ENCODE results near the gene XRCC3.

The XRCC3 gene

GRCh38 chr14:103762036-103762435 lies 46.8 kb upstream of the XRCC3 start (continued):
- TF ChIP-seq ZXDB (tag by site-specific recombination; IDR thresholded peaks at IDR 0.05) (no peak), ZBTB11 (tag by site-specific recombination; conservative IDR thresholded peaks at IDR 0.05; ENCODE audit: low read depth) (no peak)

DNA sequence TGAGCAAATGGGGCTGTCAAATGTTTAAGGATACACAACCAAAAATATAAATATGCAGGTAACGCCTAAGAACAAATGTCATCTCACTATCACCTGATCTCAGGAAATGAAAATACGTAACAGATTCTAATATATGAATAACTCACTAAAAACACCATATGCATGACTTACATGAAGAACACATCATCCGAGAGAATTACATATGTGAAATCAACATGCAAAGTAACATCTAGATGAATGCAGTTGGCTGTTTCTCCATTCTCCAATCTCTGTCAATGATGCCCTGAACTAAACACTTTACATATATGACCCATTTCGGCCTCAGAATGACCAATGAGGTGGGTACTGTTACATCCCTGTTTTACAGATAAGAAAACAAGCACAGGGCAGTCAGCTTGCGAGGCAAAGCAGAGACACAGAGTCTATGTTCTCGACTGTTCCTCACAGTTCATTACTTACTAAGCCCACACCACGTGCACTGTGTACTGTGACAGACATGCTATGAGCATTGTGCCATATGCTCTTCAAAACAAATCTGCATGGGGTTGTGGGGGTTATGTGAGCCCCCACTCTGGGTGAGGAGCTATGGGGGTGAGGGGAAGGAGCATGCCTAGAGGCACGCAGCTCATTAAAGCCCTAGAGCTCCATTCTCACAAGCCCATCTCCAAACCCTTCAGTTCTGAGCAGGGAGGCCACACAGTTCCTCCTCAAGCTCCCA lies 43.0 kb upstream of the XRCC3 start:
- CTCF ChIA-PET: interaction anchor here (0.6 kb wide), 2 partner anchors 81 to 462 kb away, joined by 3 read pairs; no protein-coding TSS in a partner anchor
- POLR2A ChIA-PET: no interaction called here

GRCh38 chr14:103755060-103755459 lies 39.8 kb upstream of the XRCC3 start:
- Histone ChIP-seq H3K36me3 (ENCODE audit: control insufficient read depth in 2 of 2, insufficient read depth in 1 of 2, low read length in 2 of 2) (peaks cover 5 to 11% of the 10 kb centered on the region in 2 experiments), H3K27ac (ENCODE audit: extremely low read depth, low read depth, low read length) (no peak overlapping the region), H3K9me3 (ENCODE audit: control insufficient read depth, insufficient read depth, low read depth, low read length) (no peaks in the 10 kb centered on the region), H3K4me3 (ENCODE audit: low read depth, low read length) (no peak overlapping the region), H3K4me1 (ENCODE audit: control insufficient read depth, insufficient read depth, low read length) (no peaks in the 10 kb centered on the region; the same call in 1 of the 2 replicates)
- TF ChIP-seq ZNF639 (tag by site-specific recombination; IDR thresholded peaks at IDR 0.05) (no peak), ZBTB21 (tag by site-specific recombination; IDR thresholded peaks at IDR 0.05) (no peak), ZNF121 (tag by site-specific recombination; IDR thresholded peaks at IDR 0.05) (no peak), ZNF571 (tag by site-specific recombination; IDR thresholded peaks at IDR 0.05) (no peak), ZFHX2 (tag by site-specific recombination; conservative IDR thresholded peaks at IDR 0.05) (no peak), ZSCAN30 (tag by site-specific recombination; IDR thresholded peaks at IDR 0.05) (no peak), ZNF561 (tag by site-specific recombination; IDR thresholded peaks at IDR 0.05; ENCODE audit: borderline replicate concordance) (no peak), ZBTB44 (tag by site-specific recombination; IDR thresholded peaks at IDR 0.05) (no peak), ZNF629 (tag by site-specific recombination; IDR thresholded peaks at IDR 0.05) (no peak), ZNF175 (tag by site-specific recombination; IDR thresholded peaks at IDR 0.05) (no peak), ZNF2 (tag by site-specific recombination; IDR thresholded peaks at IDR 0.05) (no peak)
- TF ChIP-seq, protein P1, sequence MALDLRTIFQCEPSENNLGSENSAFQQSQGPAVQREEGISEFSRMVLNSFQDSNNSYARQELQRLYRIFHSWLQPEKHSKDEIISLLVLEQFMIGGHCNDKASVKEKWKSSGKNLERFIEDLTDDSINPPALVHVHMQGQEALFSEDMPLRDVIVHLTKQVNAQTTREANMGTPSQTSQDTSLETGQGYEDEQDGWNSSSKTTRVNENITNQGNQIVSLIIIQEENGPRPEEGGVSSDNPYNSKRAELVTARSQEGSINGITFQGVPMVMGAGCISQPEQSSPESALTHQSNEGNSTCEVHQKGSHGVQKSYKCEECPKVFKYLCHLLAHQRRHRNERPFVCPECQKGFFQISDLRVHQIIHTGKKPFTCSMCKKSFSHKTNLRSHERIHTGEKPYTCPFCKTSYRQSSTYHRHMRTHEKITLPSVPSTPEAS (tag by site-specific recombination; IDR thresholded peaks at IDR 0.05): no peak
- CTCF ChIA-PET: no interaction called here
- POLR2A ChIA-PET: no interaction called here

More for the DNA sequence above, 43.0 kb upstream of the XRCC3 start:
- Histone ChIP-seq H3K4me3 (ENCODE audit: low read depth, low read length) (no peak overlapping the region), H3K36me3 (ENCODE audit: control insufficient read depth in 2 of 2, insufficient read depth in 1 of 2, low read length in 2 of 2) (peaks cover 0 to under 1% of the 10 kb centered on the region in 2 experiments; a peak in 2 of 3 replicates), H3K9me3 (ENCODE audit: control insufficient read depth, insufficient read depth, low read depth, low read length) (no peaks in the 10 kb centered on the region), H3K4me1 (ENCODE audit: control insufficient read depth, insufficient read depth, low read length) (no peaks in the 10 kb centered on the region; the same call in 1 of the 2 replicates), H3K27ac (ENCODE audit: extremely low read depth, low read depth, low read length) (no peak overlapping the region)
- TF ChIP-seq, protein P1 (tag by site-specific recombination; IDR thresholded peaks at IDR 0.05): no peak

All from HEK293 (cell line).